B cell (primary cell): Measurements from ENCODE around the gene ITPR3. TPM values are rescaled to one million over a fixed set of nuclear protein-coding genes. Genes with fewer than 3 reads are reported as not detected.

Experiments
- ATAC-seq: fragments of 200-7000 bp; cut with Tn5 transposase; one replicate; pipeline ENCODE4 v1.10.0; 2021; ENCODE audit warnings: low read depth, mild to moderate bottlenecking, moderate number of reproducible peaks, moderate library complexity
- CTCF ChIA-PET: fragments of 350-600 bp; sonication (Branson Sonifier 250); formaldehyde crosslinking; loops from one replicate; lab custom pipeline; 2021; ENCODE audit warnings: antibody characterized with exemption, inconsistent platforms; lab: Charles Lee
- POLR2A ChIA-PET: fragments of 350-600 bp; sonication (Branson Sonifier 250); formaldehyde crosslinking; loops from one replicate; lab custom pipeline; 2021; ENCODE audit warnings: antibody characterized with exemption; lab: Charles Lee
- DNase-seq: peaks from one replicate; pipeline ENCODE4 v3.0.0; 2013
- H2AFZ ChIP-seq: 2 replicates; pipeline ENCODE4 v1.6.1; 2012; ENCODE audit warnings: mild to moderate bottlenecking, low read depth, low read length; ENCODE audit not compliant: insufficient read depth, poor library complexity, severe bottlenecking
- H3K27ac ChIP-seq, 2 donors: 1 replicate in 1 of 2; 2 replicates in 1 of 2; pipeline ENCODE4 v1.5.1; 2012 to 2013; ENCODE audit warnings: low read length in 2 of 2, mild to moderate bottlenecking in 2 of 2, moderate library complexity in 1 of 2
- H3K27me3 ChIP-seq, 4 experiments: fragments of 200-600 bp in 1 of 4; sonication (generic) in 1 of 4; replicated peaks in 1 of 4; 1 replicate in 2 of 4; 2 replicates in 2 of 4; pipeline versions ENCODE4 v1.6.1 to v1.7.0; 2013 to 2016; ENCODE audit warnings: low read length in 3 of 4, mild to moderate bottlenecking in 2 of 4, mixed read lengths in 1 of 4, moderate library complexity in 1 of 4; ENCODE audit not compliant: insufficient read depth in 4 of 4, control insufficient read depth in 3 of 4; ENCODE audit errors: control extremely low read depth in 1 of 4
- H3K36me3 ChIP-seq, 2 experiments: replicated peaks in 1 of 2; 1 replicate in 1 of 2; 2 replicates in 1 of 2; pipeline versions ENCODE4 v1.6.1 to v1.7.1; 2013; ENCODE audit warnings: low read length in 1 of 2; ENCODE audit not compliant: insufficient read depth in 2 of 2, control insufficient read depth in 1 of 2; ENCODE audit errors: control extremely low read depth in 1 of 2, extremely low read depth in 1 of 2
- H3K4me1 ChIP-seq, 2 donors: fragments of 200-600 bp in 1 of 2; sonication (generic) in 1 of 2; 1 replicate in 1 of 2; 2 replicates in 1 of 2; pipeline versions ENCODE4 v1.5.1 to v1.6.1; 2013 to 2017; ENCODE audit warnings: low read length in 2 of 2; ENCODE audit not compliant: control insufficient read depth in 2 of 2, insufficient read depth in 2 of 2
- H3K4me2 ChIP-seq: replicated peaks from 2 replicates; pipeline ENCODE3; 2012; ENCODE audit warnings: mild to moderate bottlenecking, low read depth, low read length; ENCODE audit not compliant: poor library complexity, severe bottlenecking
- H3K4me3 ChIP-seq, 5 experiments: fragments of 200-600 bp in 1 of 5; sonication (generic) in 1 of 5; 1 replicate in 3 of 5; 2 replicates in 2 of 5; pipeline versions ENCODE4 v1.5.1 to v1.7.0; 2011 to 2016; ENCODE audit warnings: low read length in 4 of 5, mild to moderate bottlenecking in 4 of 5, low read depth in 2 of 5, control low read depth in 1 of 5, moderate library complexity in 1 of 5; ENCODE audit not compliant: insufficient read depth in 1 of 5; ENCODE audit errors: control extremely low read depth in 1 of 5, extremely low read depth in 1 of 5
- H3K79me2 ChIP-seq: fragments of 200-600 bp; sonication (generic); one replicate; pipeline ENCODE4 v1.6.0; 2016; ENCODE audit warnings: low read length; ENCODE audit not compliant: control insufficient read depth, insufficient read depth
- H3K9ac ChIP-seq: fragments of 200-600 bp; sonication (generic); 2 replicates; pipeline ENCODE4 v1.6.1; 2017; ENCODE audit warnings: mild to moderate bottlenecking, low read length, moderate library complexity
- H3K9me3 ChIP-seq, 3 donors: one replicate each; pipeline versions ENCODE4 v1.6.1 to v1.7.1; 2013; ENCODE audit warnings: low read length in 2 of 3; ENCODE audit not compliant: control insufficient read depth in 2 of 3, insufficient read depth in 1 of 3; ENCODE audit errors: control extremely low read depth in 1 of 3
- H4K20me1 ChIP-seq: 2 replicates; pipeline ENCODE4 v1.6.0; 2012; ENCODE audit warnings: mild to moderate bottlenecking, low read length; ENCODE audit not compliant: insufficient read depth, control insufficient read depth, poor library complexity, severe bottlenecking
- H3K27ac Mint-ChIP-seq: one replicate; pipeline ENCODE4 v1.8.0; 2021; ENCODE audit warnings: mixed read lengths
- H3K27me3 Mint-ChIP-seq: one replicate; pipeline ENCODE4 v1.8.0; 2021; ENCODE audit warnings: mixed read lengths
- H3K4me1 Mint-ChIP-seq: one replicate; pipeline ENCODE4 v1.8.0; 2021; ENCODE audit warnings: mixed read lengths
- H3K4me3 Mint-ChIP-seq: one replicate; pipeline ENCODE4 v1.8.0; 2021; ENCODE audit warnings: mixed read lengths
- H3K9me3 Mint-ChIP-seq: one replicate; pipeline ENCODE4 v1.8.0; 2022; ENCODE audit warnings: mixed read lengths; ENCODE audit not compliant: insufficient read depth
- CTCF ChIP-seq: fragments of 200-600 bp; IDR thresholded peaks from one replicate; pipeline ENCODE4 v1.8.0; 2022; ENCODE audit warnings: antibody characterized with exemption, mild to moderate bottlenecking
- EZH2 ChIP-seq: IDR thresholded peaks from 2 replicates; pipeline ENCODE4 v1.6.1; 2012; ENCODE audit warnings: borderline replicate concordance, low read depth, mild to moderate bottlenecking, moderate library complexity, low read length; ENCODE audit not compliant: insufficient read depth, poor library complexity, severe bottlenecking
- WGBS: methylation state at CpG from one replicate; pipeline ENCODE4 v1.1.5; 2013; ENCODE audit warnings: missing lambda C conversion rate; ENCODE audit not compliant: insufficient coverage; 5-methylcytosine and 5-hydroxymethylcytosine counted together
- intact Hi-C: fragments of 100-400 bp; cut with micrococcal nuclease; formaldehyde crosslinking; loops from one replicate; pipeline ENCODE4 v1.10.0; 2022
- polyA plus RNA-seq: library from polyadenylated mRNA; depleted of rRNA; stranded (reverse); fragments of >200 nt; gene quantifications from 2 replicates; pipeline ENCODE4 v1.2.3, GENCODE V29; 2012
- total RNA-seq, 2 donors: library from RNA; stranded (reverse); fragments of 120-200 nt in 1 of 2; gene quantifications; 1 replicate in 1 of 2; 2 replicates in 1 of 2; pipeline versions ENCODE4 v1.2.3 to v1.2.4, GENCODE V29; 2013 to 2022

The ITPR3 gene
- total and polyA plus RNA-seq, 2 donors (not counting 1 experiment from before 2014, with no cell fraction given), result 61.9 to 67.6 TPM

GRCh38 chr6:33672808-33673207 is 51.7 kb downstream of the ITPR3 start:
- no peaks in the 10 kb centered on the region for H3K27me3 ChIP-seq

GRCh38 chr6:33673851-33674250 is 52.7 kb downstream of the ITPR3 start:
- CTCF ChIA-PET, result interaction anchor here (1.0 to 1.4 kb wide), 2 partner anchors 27 to 66 kb away, joined by 3 to 6 read pairs; no protein-coding TSS in a partner anchor
- peaks cover 20% of the 10 kb centered on the region for H3K4me1 Mint-ChIP-seq
- H3K4me2 ChIP-seq, result no peak overlapping the region

More at GRCh38 chr6:33672808-33673207, 51.7 kb downstream of the ITPR3 start:
- Mint-ChIP-seq H3K9me3 (no peaks in the 10 kb centered on the region), H3K27me3 (no peaks in the 10 kb centered on the region), H3K4me3 (no peak overlapping the region), H3K27ac (no peak overlapping the region), H3K4me1 (peaks cover 18% of the 10 kb centered on the region)
- Histone ChIP-seq H3K36me3 (peaks cover 0 to 83% of the 10 kb centered on the region in 2 experiments), H3K79me2 (peaks cover 2% of the 10 kb centered on the region), H3K9ac (no peak overlapping the region), H3K4me3 (no peak overlapping the region), H3K4me1 (peaks cover 0 to 19% of the 10 kb centered on the region in 2 donors), H3K27ac (no peak overlapping the region), H3K9me3 (peaks cover 0 to 3% (median 0%) of the 10 kb centered on the region in 3 donors), H2AFZ (no peak overlapping the region), H4K20me1 (no peaks in the 10 kb centered on the region), H3K4me2 (no peak overlapping the region)
- intact Hi-C loops, result no loop called here
- ChIA-PET POLR2A (no interaction called here), CTCF (interaction anchor here (1.4 kb wide), 1 partner anchor 28 kb away, joined by 6 read pairs; no protein-coding TSS in a partner anchor)
- DNase-seq, result no peak
- WGBS, result 82% methylated on average over 4 of the region's 5 CpGs
- ATAC-seq, result no peak
- no peak for TF ChIP-seq CTCF
- no peak for TF ChIP-seq EZH2

More at GRCh38 chr6:33673851-33674250, 52.7 kb downstream of the ITPR3 start:
- TF ChIP-seq EZH2 (no peak), CTCF (no peak)
- Histone ChIP-seq H3K79me2 (peaks cover 3% of the 10 kb centered on the region), H3K36me3 (peaks cover 0 to 83% of the 10 kb centered on the region in 2 experiments), H4K20me1 (no peaks in the 10 kb centered on the region), H2AFZ (no peak overlapping the region), H3K27me3 (no peaks in the 10 kb centered on the region), H3K9me3 (peaks cover 0 to 3% (median 0%) of the 10 kb centered on the region in 3 donors), H3K4me3 (no peak overlapping the region), H3K9ac (no peak overlapping the region), H3K4me1 (peaks cover 0 to 15% of the 10 kb centered on the region in 2 donors), H3K27ac (no peak overlapping the region)
- H3K9me3 Mint-ChIP-seq, result no peaks in the 10 kb centered on the region
- POLR2A ChIA-PET, result no interaction called here
- ATAC-seq (no peak), DNase-seq (no peak)
- 96% methylated on average over 3 of the region's 7 CpGs for WGBS
- no peak overlapping the region for H3K27ac Mint-ChIP-seq
- intact Hi-C loops, result no loop called here
- H3K27me3 Mint-ChIP-seq, result no peaks in the 10 kb centered on the region
- no peak overlapping the region for H3K4me3 Mint-ChIP-seq
